Trophoblast cell (in vitro differentiated cells and primary cell): ENCODE results near the gene ERC1.

ENCODE experiments used
- DNase-seq, 2 donors: peaks; one replicate each; pipeline ENCODE4 v3.0.0-alpha.2; 2016
- H2AFZ ChIP-seq: 2 replicates; pipeline ENCODE4 v1.6.1; 2013; ENCODE audit warnings: low read length, moderate library complexity, mild to moderate bottlenecking; ENCODE audit not compliant: insufficient read depth, poor library complexity
- H2AK5ac ChIP-seq: 2 replicates; pipeline ENCODE4 v1.6.1; 2013; ENCODE audit warnings: mild to moderate bottlenecking, low read length
- H2BK120ac ChIP-seq: 2 replicates; pipeline ENCODE4 v1.6.1; 2013; ENCODE audit warnings: low read length, mild to moderate bottlenecking, moderate library complexity; ENCODE audit not compliant: insufficient read depth, poor library complexity
- H2BK12ac ChIP-seq: 2 replicates; pipeline ENCODE4 v1.6.1; 2013; ENCODE audit warnings: mild to moderate bottlenecking, low read length, moderate library complexity
- H2BK5ac ChIP-seq: 2 replicates; pipeline ENCODE4 v1.6.1; 2013; ENCODE audit warnings: low read length, low read depth, moderate library complexity, mild to moderate bottlenecking; ENCODE audit not compliant: poor library complexity
- H3K14ac ChIP-seq: 2 replicates; pipeline ENCODE4 v1.6.1; 2013; ENCODE audit warnings: mild to moderate bottlenecking, low read length
- H3K18ac ChIP-seq: 2 replicates; pipeline ENCODE4 v1.6.1; 2013; ENCODE audit warnings: mild to moderate bottlenecking, low read length
- H3K23ac ChIP-seq: 2 replicates; pipeline ENCODE4 v1.6.1; 2013; ENCODE audit warnings: low read length
- H3K27ac ChIP-seq: 2 replicates; pipeline ENCODE4 v1.5.1; 2013; ENCODE audit warnings: low read depth, mild to moderate bottlenecking, inconsistent platforms, low read length, moderate library complexity
- H3K27me3 ChIP-seq: 2 replicates; pipeline ENCODE4 v1.6.1; 2013; ENCODE audit warnings: inconsistent platforms, mild to moderate bottlenecking, low read length, moderate library complexity; ENCODE audit not compliant: insufficient read depth
- H3K36me3 ChIP-seq, 2 experiments: 1 replicate in 1 of 2; 2 replicates in 1 of 2; pipeline ENCODE4 v1.6.1; 2013; ENCODE audit warnings: low read length in 2 of 2, mild to moderate bottlenecking in 2 of 2, moderate library complexity in 1 of 2; ENCODE audit not compliant: insufficient read depth in 2 of 2, control insufficient read depth in 1 of 2
- H3K4ac ChIP-seq: 2 replicates; pipeline ENCODE4 v1.6.1; 2013; ENCODE audit warnings: low read depth, mild to moderate bottlenecking, low read length, moderate library complexity
- H3K4me1 ChIP-seq, 2 experiments: 1 replicate in 1 of 2; 2 replicates in 1 of 2; pipeline ENCODE4 v1.6.1; 2013; ENCODE audit warnings: low read length in 2 of 2, mild to moderate bottlenecking in 2 of 2, moderate library complexity in 1 of 2; ENCODE audit not compliant: insufficient read depth in 2 of 2, control insufficient read depth in 1 of 2
- H3K4me2 ChIP-seq: 2 replicates; pipeline ENCODE4 v1.6.1; 2013; ENCODE audit warnings: inconsistent platforms, mild to moderate bottlenecking, low read length, moderate library complexity
- H3K4me3 ChIP-seq: 2 replicates; pipeline ENCODE4 v1.5.1; 2013; ENCODE audit warnings: mild to moderate bottlenecking, low read depth, low read length, inconsistent platforms
- H3K79me1 ChIP-seq: one replicate; pipeline ENCODE4 v1.6.1; 2013; ENCODE audit warnings: low read length
- H3K79me2 ChIP-seq: 2 replicates; pipeline ENCODE4 v1.6.1; 2013; ENCODE audit warnings: low read length, mild to moderate bottlenecking; ENCODE audit not compliant: control insufficient read depth, insufficient read depth, poor library complexity
- H3K9ac ChIP-seq: 2 replicates; pipeline ENCODE4 v1.6.1; 2013; ENCODE audit warnings: mild to moderate bottlenecking, low read length
- H3K9me3 ChIP-seq: 2 replicates; pipeline ENCODE4 v1.6.1; 2013; ENCODE audit warnings: low read depth, mild to moderate bottlenecking, control low read depth, inconsistent platforms, low read length; ENCODE audit not compliant: insufficient read depth
- H4K12ac ChIP-seq: 2 replicates; pipeline ENCODE4 v1.6.1; 2013; ENCODE audit warnings: low read depth, mild to moderate bottlenecking, low read length, moderate library complexity
- H4K8ac ChIP-seq: 2 replicates; pipeline ENCODE4 v1.6.1; 2013; ENCODE audit warnings: low read depth, mild to moderate bottlenecking, low read length, moderate library complexity
- H4K91ac ChIP-seq: one replicate; pipeline ENCODE4 v1.6.1; 2013; ENCODE audit warnings: low read depth, mild to moderate bottlenecking, low read length, moderate library complexity
- WGBS: extraction: QIAGEN DNeasy Blood & Tissue Kit; methylation state at CpG from one replicate; pipeline ENCODE4 v1.1.7; 2013; ENCODE audit warnings: missing lambda C conversion rate; ENCODE audit not compliant: insufficient read length, insufficient coverage; ENCODE audit errors: extremely low coverage; 5-methylcytosine and 5-hydroxymethylcytosine counted together

ERC1 gene

GRCh38 chr12:1287446-1287975 is 296.5 kb downstream of the ERC1 start:
- H3K27ac ChIP-seq = no peak overlapping the region
- no peaks in the 10 kb centered on the region for H3K79me1 ChIP-seq
- no peak overlapping the region for H2AFZ ChIP-seq
- no CpG with 5 or more reads among the region's 3 CpGs for WGBS
- no peaks in the 10 kb centered on the region for H3K79me2 ChIP-seq
- no peak overlapping the region for H3K9ac ChIP-seq
- H3K36me3 ChIP-seq = no peaks in the 10 kb centered on the region
- H3K9me3 ChIP-seq = no peaks in the 10 kb centered on the region
- no peak overlapping the region for H3K23ac ChIP-seq
- H3K4me1 ChIP-seq = no peaks in the 10 kb centered on the region
- no peak overlapping the region for H2BK120ac ChIP-seq
- no peak overlapping the region for H2AK5ac ChIP-seq
- H3K14ac ChIP-seq = no peak overlapping the region
- H2BK12ac ChIP-seq = no peak overlapping the region
- H3K4me2 ChIP-seq = no peak overlapping the region
- no peak overlapping the region for H3K4me3 ChIP-seq
- H2BK5ac ChIP-seq = no peak overlapping the region
- no peak overlapping the region for H4K12ac ChIP-seq
- no peak overlapping the region for H4K91ac ChIP-seq
- H3K4ac ChIP-seq = no peak overlapping the region
- H3K27me3 ChIP-seq = no peaks in the 10 kb centered on the region
- no peak overlapping the region for H4K8ac ChIP-seq
- DNase-seq = no peak
- H3K18ac ChIP-seq = no peak overlapping the region

GRCh38 chr12:1288333-1288732 is 297.3 kb downstream of the ERC1 start:
- H4K91ac ChIP-seq = no peak overlapping the region
- no peak for DNase-seq
- H3K27me3 ChIP-seq = no peaks in the 10 kb centered on the region
- H2BK12ac ChIP-seq = no peak overlapping the region
- H2AFZ ChIP-seq = no peak overlapping the region
- no peak overlapping the region for H4K12ac ChIP-seq
- no peak overlapping the region for H2AK5ac ChIP-seq
- H4K8ac ChIP-seq = no peak overlapping the region
- H3K14ac ChIP-seq = no peak overlapping the region
- H3K23ac ChIP-seq = no peak overlapping the region
- no peak overlapping the region for H3K18ac ChIP-seq
- no peaks in the 10 kb centered on the region for H3K4me1 ChIP-seq
- H3K4me3 ChIP-seq = no peak overlapping the region
- no peak overlapping the region for H3K4me2 ChIP-seq
- no peaks in the 10 kb centered on the region for H3K79me2 ChIP-seq
- no CpG with 5 or more reads among the region's 7 CpGs for WGBS
- H3K79me1 ChIP-seq = no peaks in the 10 kb centered on the region
- no peaks in the 10 kb centered on the region for H3K36me3 ChIP-seq
- no peak overlapping the region for H3K9ac ChIP-seq
- no peaks in the 10 kb centered on the region for H3K9me3 ChIP-seq
- no peak overlapping the region for H3K27ac ChIP-seq
- no peak overlapping the region for H2BK5ac ChIP-seq
- H3K4ac ChIP-seq = no peak overlapping the region
- no peak overlapping the region for H2BK120ac ChIP-seq

- Histone ChIP-seq H3K18ac (no peak overlapping the region), H3K4me2 (no peak overlapping the region), H3K79me2 (no peaks in the 10 kb centered on the region), H3K4me1 (no peaks in the 10 kb centered on the region), H2BK12ac (no peak overlapping the region), H3K36me3 (no peaks in the 10 kb centered on the region), H2AFZ (no peak overlapping the region), H3K4me3 (no peak overlapping the region), H4K12ac (no peak overlapping the region), H2BK5ac (no peak overlapping the region), H4K91ac (no peak overlapping the region), H3K23ac (no peak overlapping the region), H3K9ac (no peak overlapping the region), H3K14ac (no peak overlapping the region), H2AK5ac (no peak overlapping the region), H3K9me3 (no peaks in the 10 kb centered on the region), H3K27ac (no peak overlapping the region), H3K27me3 (no peaks in the 10 kb centered on the region), H3K4ac (no peak overlapping the region), H3K79me1 (no peaks in the 10 kb centered on the region), H4K8ac (no peak overlapping the region), H2BK120ac (no peak overlapping the region)
- no peak for DNase-seq
- WGBS = no CpG with 5 or more reads among the region's 7 CpGs
These were observed 298.5 kb downstream of the ERC1 start for GRCh38 chr12:1289371-1290155.

GRCh38 chr12:1290716-1291115 is 299.7 kb downstream of the ERC1 start:
- Histone ChIP-seq H3K4me2 (no peak overlapping the region), H3K18ac (no peak overlapping the region), H3K4ac (no peak overlapping the region), H4K91ac (no peak overlapping the region), H2AK5ac (no peak overlapping the region), H3K23ac (no peak overlapping the region), H3K79me2 (no peaks in the 10 kb centered on the region), H2BK5ac (no peak overlapping the region), H3K4me3 (no peak overlapping the region), H3K36me3 (no peaks in the 10 kb centered on the region), H3K14ac (no peak overlapping the region), H4K12ac (no peak overlapping the region), H4K8ac (no peak overlapping the region), H3K27me3 (no peaks in the 10 kb centered on the region), H3K9me3 (no peaks in the 10 kb centered on the region), H2BK120ac (no peak overlapping the region), H3K79me1 (no peaks in the 10 kb centered on the region), H3K9ac (no peak overlapping the region), H2BK12ac (no peak overlapping the region), H3K27ac (no peak overlapping the region), H2AFZ (no peak overlapping the region), H3K4me1 (no peaks in the 10 kb centered on the region)
- DNase-seq = no peak
- no CpG with 5 or more reads among the region's 3 CpGs for WGBS
